CD4-positive, alpha-beta T cell treated with Interleukin-12 subunit alpha and Interleukin-12 subunit beta, for 1 hour (primary cell): ENCODE data around the gene MED9.

Experiments
- DNase-seq: peaks from one replicate; pipeline ENCODE4 v3.0.0-alpha.2; 2020

The MED9 gene

DNA sequence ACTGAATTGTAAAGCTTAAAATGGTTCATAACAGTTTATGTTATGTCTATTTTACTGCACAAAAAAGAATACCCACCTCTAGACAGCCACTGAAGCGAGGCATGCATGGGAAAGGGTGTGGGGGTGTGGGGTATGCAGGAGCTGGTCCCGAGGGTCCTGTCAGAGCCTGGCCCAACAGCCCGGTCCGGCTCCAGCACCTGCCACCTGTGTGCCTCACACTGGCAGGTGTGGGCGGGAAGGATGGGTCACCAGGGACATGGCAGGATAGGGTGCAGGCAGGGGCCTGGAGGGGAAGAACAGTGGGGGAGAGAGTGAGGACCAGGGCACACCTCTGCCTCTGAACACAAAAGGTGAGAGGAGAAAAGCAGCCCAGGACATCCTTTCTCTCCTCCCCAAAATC, 42.2 kb downstream of the MED9 start:
- DNase-seq, result no peak

GRCh38 chr17:17519886-17520285, 43.1 kb downstream of the MED9 start:
- no peak for DNase-seq

GRCh38 chr17:17520599-17521232, 43.9 kb downstream of the MED9 start:
- no peak for DNase-seq

- DNase-seq, result no peak
Measured at GRCh38 chr17:17523001-17523730, 46.4 kb downstream of the MED9 start.

- DNase-seq, result no peak
Measured at GRCh38 chr17:17523731-17524490, 47.1 kb downstream of the MED9 start.

GRCh38 chr17:17525311-17525710, 48.5 kb downstream of the MED9 start:
- DNase-seq, result no peak

- no peak for DNase-seq
Measured at GRCh38 chr17:17525956-17526355, 49.2 kb downstream of the MED9 start.

DNA sequence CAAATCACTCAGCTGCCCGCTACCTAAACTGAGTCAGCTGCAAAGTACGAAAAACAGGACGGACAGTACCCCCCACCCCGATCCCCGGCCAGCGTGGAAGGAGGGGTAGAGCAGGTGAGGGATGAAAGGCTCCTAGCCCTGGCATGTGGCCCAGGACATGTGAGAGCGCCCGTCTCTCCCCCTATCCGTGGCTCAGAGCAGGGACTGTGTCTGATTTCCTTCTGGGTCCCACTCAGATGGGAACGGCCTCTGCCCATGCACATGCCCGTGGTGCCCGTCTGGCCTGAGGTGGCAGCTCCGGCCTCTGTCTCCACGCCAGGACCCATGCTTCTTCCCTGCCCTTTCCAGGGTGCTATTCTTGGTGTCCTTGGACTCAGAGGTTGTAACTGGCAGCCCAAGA, 49.6 kb downstream of the MED9 start:
- DNase-seq, result no peak

GRCh38 chr17:17527534-17527933, 50.7 kb downstream of the MED9 start:
- no peak for DNase-seq

GRCh38 chr17:17527956-17528500, 51.2 kb downstream of the MED9 start:
- no peak for DNase-seq

- DNase-seq, result no peak
Measured at GRCh38 chr17:17528696-17529652, 52.2 kb downstream of the MED9 start.

- no peak for DNase-seq
Measured at GRCh38 chr17:17531156-17531555, 54.4 kb downstream of the MED9 start.

GRCh38 chr17:17532991-17533390, 56.2 kb downstream of the MED9 start:
- DNase-seq, result no peak

- no peak for DNase-seq
Measured at GRCh38 chr17:17533901-17534441, 57.2 kb downstream of the MED9 start.

DNA sequence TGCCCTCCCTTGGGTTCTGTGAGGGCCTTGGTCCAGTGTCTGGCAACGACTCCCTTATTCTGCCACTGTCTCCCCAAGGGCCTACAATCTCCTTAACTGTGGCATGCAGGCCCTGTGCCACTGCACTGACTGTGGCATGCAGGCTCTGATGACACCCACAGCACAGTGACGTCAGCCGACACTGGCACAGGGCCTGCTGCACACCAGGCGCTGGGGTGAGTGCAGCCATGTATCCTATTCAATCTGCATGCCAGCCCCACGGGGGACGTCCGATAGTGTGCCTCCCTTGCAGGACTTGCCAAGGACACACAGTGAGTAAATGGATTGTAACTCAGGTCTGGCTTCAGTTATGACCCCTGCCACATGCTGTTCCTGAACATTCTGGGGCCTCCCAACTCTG, 59.2 kb downstream of the MED9 start:
- no peak for DNase-seq

DNA sequence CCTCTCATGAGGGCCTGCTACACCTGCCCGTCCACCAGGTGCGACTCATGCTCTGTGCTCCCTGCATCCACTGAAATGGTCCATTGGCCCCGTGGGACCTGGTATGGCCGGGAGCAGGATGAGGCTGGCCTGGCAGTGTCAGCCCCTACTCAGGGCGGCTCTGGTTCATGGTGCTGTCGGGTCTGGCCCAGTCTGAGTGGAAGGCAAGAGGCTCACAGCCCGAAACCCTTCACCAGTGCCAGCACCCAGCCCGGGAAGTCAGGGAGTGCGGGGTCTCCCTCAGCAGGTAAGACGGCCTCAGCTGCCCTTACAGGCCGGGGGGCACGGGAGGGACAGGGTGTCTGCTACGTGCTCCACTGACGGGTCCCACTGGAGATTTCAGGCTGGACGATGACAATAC, 59.9 kb downstream of the MED9 start:
- no peak for DNase-seq

- no peak for DNase-seq
Measured at GRCh38 chr17:17537311-17538099, 60.7 kb downstream of the MED9 start.

DNA sequence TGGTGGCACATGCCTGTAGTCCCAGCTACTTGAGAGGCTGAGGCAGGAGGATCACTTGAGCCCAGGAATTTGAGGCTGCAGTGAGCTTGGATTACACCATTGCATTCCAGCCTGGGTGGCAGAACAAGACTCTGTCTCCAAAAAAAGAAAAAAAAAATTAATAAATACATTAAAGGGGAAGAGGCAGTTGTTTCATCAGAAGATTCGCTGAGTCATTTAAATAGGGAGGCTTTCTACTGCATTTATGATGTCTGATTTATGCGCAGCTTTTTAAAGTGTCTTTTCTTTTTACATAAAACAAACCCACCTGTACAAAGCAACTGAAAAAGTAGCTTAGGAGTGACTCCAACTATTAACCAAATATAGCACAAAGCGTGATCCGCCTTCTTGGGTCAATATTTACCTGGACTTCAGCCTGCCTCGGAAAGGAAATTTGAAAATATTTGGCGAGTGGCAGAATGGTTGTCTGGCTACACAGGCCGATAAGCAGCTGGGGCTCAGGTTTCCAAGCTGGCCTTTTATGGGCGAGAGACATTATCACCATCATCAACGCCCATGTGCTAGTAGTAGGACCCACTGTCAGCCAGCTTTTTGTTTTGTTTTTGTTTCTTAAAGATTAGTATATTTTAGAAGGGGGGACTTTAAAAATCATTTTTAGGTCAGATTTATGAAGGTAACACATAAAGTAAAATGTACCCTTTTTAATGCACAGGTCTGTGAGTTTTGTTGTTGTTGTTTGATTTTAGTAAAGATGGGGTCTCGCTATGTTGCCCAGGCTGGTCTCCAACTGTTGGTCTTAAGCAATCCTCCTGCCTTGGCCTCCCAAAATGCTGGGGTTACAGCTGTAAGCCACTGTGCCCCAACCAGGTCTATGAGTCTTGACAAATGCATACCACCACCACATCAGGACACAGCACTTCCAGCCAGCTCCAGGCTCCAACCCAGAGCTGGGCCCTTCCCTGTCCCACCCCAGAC, 61.9 kb downstream of the MED9 start:
- DNase-seq, result no peak

DNA sequence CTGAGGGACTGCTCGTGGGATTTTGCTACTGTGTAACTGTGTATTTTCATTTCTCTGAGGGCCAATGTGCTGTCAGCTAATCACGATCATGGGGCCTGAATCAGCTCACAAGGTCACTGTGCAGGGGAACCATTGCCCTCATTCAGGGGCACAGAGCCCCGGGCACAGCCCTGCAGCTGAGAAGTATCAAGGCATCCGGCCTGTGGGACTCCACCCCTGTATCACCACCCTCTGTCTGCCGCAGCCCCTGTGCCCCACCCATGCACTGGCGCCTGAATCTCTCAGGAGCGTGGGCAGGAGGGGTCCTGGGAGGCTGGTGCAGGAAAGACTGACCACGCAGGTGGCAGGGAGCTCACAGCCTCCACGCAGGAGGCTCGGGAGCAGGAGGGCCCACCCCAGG, 62.8 kb downstream of the MED9 start:
- no peak for DNase-seq

DNA sequence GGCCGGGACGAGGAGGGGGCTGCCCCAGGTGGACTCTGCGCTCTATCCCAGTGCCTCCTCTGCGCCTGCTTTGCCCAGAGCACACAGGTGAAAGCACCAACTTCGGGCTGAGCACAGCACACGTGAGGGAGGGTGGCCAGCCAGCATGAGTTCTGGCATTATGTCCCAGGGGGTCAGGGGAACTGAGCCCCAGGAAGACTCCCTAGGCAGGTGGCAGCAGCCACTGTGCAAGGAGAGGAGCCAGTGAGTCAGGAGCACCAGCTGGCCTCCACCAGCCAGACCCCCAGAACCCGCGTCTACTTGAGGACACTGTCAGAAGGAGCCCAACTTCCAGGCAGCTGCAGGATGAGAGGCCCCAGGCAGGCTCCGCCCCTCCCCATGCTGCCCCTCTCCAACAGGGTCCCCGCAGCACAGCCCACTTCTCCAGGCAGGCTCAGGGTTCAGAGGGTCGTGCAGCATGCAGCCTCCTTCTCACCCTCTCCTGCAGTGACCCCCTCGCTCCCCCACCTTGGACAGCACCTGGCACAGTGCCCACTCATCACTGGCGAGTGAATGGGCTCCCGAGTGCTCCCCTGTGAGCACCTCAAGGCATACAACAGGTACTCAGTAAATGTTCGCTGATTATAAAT, 63.6 kb downstream of the MED9 start:
- DNase-seq, result no peak
